ENCODE results near the gene GABBR2.

DNA sequence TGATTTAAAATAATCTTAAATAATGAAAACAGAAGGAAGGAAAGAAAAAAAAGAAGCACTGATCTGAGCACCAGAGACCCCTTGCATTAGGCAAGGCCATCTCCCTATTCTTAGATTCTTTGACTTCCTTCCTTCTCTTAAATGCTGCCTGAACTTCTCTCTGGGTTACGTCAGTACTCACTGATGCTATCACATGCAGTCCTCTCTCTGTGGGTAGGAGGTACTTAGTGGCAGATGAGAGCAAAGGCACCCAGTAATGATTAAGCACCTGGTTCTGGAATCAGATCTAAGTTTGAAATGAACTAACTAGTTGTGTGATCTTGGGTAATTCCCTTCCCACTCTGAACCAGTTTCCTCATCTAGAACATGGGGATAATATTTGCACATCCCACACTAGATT lies 343.0 kb downstream of the GABBR2 start:
- TF ChIP-seq, protein P1, sequence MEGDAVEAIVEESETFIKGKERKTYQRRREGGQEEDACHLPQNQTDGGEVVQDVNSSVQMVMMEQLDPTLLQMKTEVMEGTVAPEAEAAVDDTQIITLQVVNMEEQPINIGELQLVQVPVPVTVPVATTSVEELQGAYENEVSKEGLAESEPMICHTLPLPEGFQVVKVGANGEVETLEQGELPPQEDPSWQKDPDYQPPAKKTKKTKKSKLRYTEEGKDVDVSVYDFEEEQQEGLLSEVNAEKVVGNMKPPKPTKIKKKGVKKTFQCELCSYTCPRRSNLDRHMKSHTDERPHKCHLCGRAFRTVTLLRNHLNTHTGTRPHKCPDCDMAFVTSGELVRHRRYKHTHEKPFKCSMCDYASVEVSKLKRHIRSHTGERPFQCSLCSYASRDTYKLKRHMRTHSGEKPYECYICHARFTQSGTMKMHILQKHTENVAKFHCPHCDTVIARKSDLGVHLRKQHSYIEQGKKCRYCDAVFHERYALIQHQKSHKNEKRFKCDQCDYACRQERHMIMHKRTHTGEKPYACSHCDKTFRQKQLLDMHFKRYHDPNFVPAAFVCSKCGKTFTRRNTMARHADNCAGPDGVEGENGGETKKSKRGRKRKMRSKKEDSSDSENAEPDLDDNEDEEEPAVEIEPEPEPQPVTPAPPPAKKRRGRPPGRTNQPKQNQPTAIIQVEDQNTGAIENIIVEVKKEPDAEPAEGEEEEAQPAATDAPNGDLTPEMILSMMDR (IDR thresholded peaks at IDR 0.05), result no peak
- TF ChIP-seq POLR2A (IDR thresholded peaks at IDR 0.05), result no peak
